Endodermal cell (in vitro differentiated cells): Measurements from ENCODE around the gene BAHCC1. TPM values are rescaled to one million over a fixed set of nuclear protein-coding genes. Genes with fewer than 3 reads are reported as not detected.

Source experiments
- DNase-seq: peaks from one replicate; pipeline ENCODE4 v3.0.0-alpha.2; 2017
- H3K27ac ChIP-seq: 2 replicates; pipeline ENCODE4 v1.5.1; 2013; ENCODE audit warnings: mild to moderate bottlenecking, low read depth, low read length, moderate library complexity
- H3K27me3 ChIP-seq: 2 replicates; pipeline ENCODE4 v1.6.1; 2013; ENCODE audit warnings: mild to moderate bottlenecking, low read length, moderate library complexity; ENCODE audit not compliant: insufficient read depth, control insufficient read depth, poor library complexity, severe bottlenecking
- H3K36me3 ChIP-seq: 2 replicates; pipeline ENCODE4 v1.7.0; 2013; ENCODE audit warnings: mild to moderate bottlenecking, low read length, moderate library complexity; ENCODE audit not compliant: control insufficient read depth, insufficient read depth
- H3K4me1 ChIP-seq: one replicate; pipeline ENCODE4 v1.7.0; 2013; ENCODE audit warnings: low read length; ENCODE audit not compliant: control insufficient read depth, insufficient read depth
- H3K4me3 ChIP-seq: 2 replicates; pipeline ENCODE4 v1.5.1; 2013; ENCODE audit warnings: mild to moderate bottlenecking, low read length, moderate library complexity
- H3K9ac ChIP-seq: 2 replicates; pipeline ENCODE4 v1.6.1; 2013; ENCODE audit warnings: mild to moderate bottlenecking, low read length, moderate library complexity; ENCODE audit not compliant: poor library complexity, severe bottlenecking; ENCODE audit errors: extremely low read depth
- H3K9me3 ChIP-seq: 2 replicates; pipeline ENCODE4 v1.6.1; 2013; ENCODE audit warnings: mild to moderate bottlenecking, low read length, moderate library complexity; ENCODE audit not compliant: control insufficient read depth
- H3K27ac Mint-ChIP-seq: 2 replicates; pipeline ENCODE4 v1.8.0; 2020; ENCODE audit warnings: mixed read lengths
- H3K27me3 Mint-ChIP-seq: 2 replicates; pipeline ENCODE4 v1.8.0; 2021; ENCODE audit warnings: mild to moderate bottlenecking, mixed read lengths; ENCODE audit not compliant: insufficient read depth
- H3K36me3 Mint-ChIP-seq: 2 replicates; pipeline ENCODE4 v1.8.0; 2020; ENCODE audit warnings: low read depth, mixed read lengths
- H3K4me1 Mint-ChIP-seq: 2 replicates; pipeline ENCODE4 v1.8.0; 2020; ENCODE audit warnings: mixed read lengths
- H3K4me3 Mint-ChIP-seq: 2 replicates; pipeline ENCODE4 v1.8.0; 2020; ENCODE audit warnings: mild to moderate bottlenecking, moderate library complexity, mixed read lengths
- H3K9me3 Mint-ChIP-seq: 2 replicates; pipeline ENCODE4 v1.8.0; 2020; ENCODE audit warnings: mild to moderate bottlenecking, mixed read lengths
- WGBS, 2 experiments: methylation state at CpG; one replicate each; pipeline versions ENCODE4 v1.1.5 to v1.1.7; 2013; ENCODE audit warnings: missing lambda C conversion rate in 2 of 2, mixed read lengths in 1 of 2; ENCODE audit not compliant: insufficient coverage in 1 of 2, insufficient read length in 1 of 2; 5-methylcytosine and 5-hydroxymethylcytosine counted together
- total RNA-seq, 2 donors: library from RNA; stranded (reverse); fragmentation: NEBNext Ultra II Directional in 1 of 2; extraction: Animal tissue kit (Norgen Biotek cat#: 25700) in 1 of 2; gene quantifications; 2 replicates in 1 of 2; 3 replicates in 1 of 2; pipeline ENCODE4 v1.2.1, GENCODE V29; 2021
- TF ChIP-seq, protein P1 (sequence below): fragments of 200-600 bp; sonication (generic); conservative IDR thresholded peaks from 2 replicates; pipeline ENCODE4 v1.5.0; 2021; ENCODE audit warnings: antibody characterized with exemption, mild to moderate bottlenecking

Gene BAHCC1
- total RNA-seq, 2 donors from 2014 or later = 63.9 to 78.1 TPM

GRCh38 chr17:81503619-81504018 lies 108.4 kb downstream of the BAHCC1 start:
- TF ChIP-seq, protein P1, sequence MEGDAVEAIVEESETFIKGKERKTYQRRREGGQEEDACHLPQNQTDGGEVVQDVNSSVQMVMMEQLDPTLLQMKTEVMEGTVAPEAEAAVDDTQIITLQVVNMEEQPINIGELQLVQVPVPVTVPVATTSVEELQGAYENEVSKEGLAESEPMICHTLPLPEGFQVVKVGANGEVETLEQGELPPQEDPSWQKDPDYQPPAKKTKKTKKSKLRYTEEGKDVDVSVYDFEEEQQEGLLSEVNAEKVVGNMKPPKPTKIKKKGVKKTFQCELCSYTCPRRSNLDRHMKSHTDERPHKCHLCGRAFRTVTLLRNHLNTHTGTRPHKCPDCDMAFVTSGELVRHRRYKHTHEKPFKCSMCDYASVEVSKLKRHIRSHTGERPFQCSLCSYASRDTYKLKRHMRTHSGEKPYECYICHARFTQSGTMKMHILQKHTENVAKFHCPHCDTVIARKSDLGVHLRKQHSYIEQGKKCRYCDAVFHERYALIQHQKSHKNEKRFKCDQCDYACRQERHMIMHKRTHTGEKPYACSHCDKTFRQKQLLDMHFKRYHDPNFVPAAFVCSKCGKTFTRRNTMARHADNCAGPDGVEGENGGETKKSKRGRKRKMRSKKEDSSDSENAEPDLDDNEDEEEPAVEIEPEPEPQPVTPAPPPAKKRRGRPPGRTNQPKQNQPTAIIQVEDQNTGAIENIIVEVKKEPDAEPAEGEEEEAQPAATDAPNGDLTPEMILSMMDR = no peak
- Mint-ChIP-seq H3K4me3 (no peak overlapping the region), H3K4me1 (peaks cover 7% of the 10 kb centered on the region)

GRCh38 chr17:81508639-81509206 lies 113.5 kb downstream of the BAHCC1 start:
- H3K9ac ChIP-seq = peak overlapping the region; percentile 99
- whole genome bisulfite sequencing, 2 experiments = 83 to 89% methylated on average over 9 to 10 of the region's 10 CpGs
- Mint-ChIP-seq H3K27ac (peak overlapping the region; percentile 97), H3K27me3 (peaks cover 4% of the 10 kb centered on the region), H3K36me3 (peaks cover 40% of the 10 kb centered on the region), H3K4me1 (peaks cover 13% of the 10 kb centered on the region), H3K9me3 (peaks cover 6% of the 10 kb centered on the region), H3K4me3 (peak overlapping the region; percentile 98)
- DNase-seq = peak; percentile 78
- peak overlapping the region; percentile 95 for H3K4me3 ChIP-seq
- H3K9me3 ChIP-seq = no peaks in the 10 kb centered on the region
- H3K36me3 ChIP-seq = peaks cover 38% of the 10 kb centered on the region
- no peak overlapping the region for H3K27ac ChIP-seq
- no peaks in the 10 kb centered on the region for H3K4me1 ChIP-seq
- no peaks in the 10 kb centered on the region for H3K27me3 ChIP-seq
- TF ChIP-seq, protein P1 = no peak

More at GRCh38 chr17:81503619-81504018, 108.4 kb downstream of the BAHCC1 start:
- Mint-ChIP-seq H3K9me3 (no peaks in the 10 kb centered on the region), H3K27me3 (peaks cover 10% of the 10 kb centered on the region), H3K36me3 (peaks cover 3% of the 10 kb centered on the region), H3K27ac (no peak overlapping the region)
- Histone ChIP-seq H3K4me3 (no peak overlapping the region), H3K36me3 (peaks cover 1% of the 10 kb centered on the region), H3K27me3 (no peaks in the 10 kb centered on the region), H3K27ac (no peak overlapping the region), H3K9me3 (no peaks in the 10 kb centered on the region), H3K9ac (no peak overlapping the region), H3K4me1 (no peaks in the 10 kb centered on the region)
- DNase-seq = no peak

DNA sequence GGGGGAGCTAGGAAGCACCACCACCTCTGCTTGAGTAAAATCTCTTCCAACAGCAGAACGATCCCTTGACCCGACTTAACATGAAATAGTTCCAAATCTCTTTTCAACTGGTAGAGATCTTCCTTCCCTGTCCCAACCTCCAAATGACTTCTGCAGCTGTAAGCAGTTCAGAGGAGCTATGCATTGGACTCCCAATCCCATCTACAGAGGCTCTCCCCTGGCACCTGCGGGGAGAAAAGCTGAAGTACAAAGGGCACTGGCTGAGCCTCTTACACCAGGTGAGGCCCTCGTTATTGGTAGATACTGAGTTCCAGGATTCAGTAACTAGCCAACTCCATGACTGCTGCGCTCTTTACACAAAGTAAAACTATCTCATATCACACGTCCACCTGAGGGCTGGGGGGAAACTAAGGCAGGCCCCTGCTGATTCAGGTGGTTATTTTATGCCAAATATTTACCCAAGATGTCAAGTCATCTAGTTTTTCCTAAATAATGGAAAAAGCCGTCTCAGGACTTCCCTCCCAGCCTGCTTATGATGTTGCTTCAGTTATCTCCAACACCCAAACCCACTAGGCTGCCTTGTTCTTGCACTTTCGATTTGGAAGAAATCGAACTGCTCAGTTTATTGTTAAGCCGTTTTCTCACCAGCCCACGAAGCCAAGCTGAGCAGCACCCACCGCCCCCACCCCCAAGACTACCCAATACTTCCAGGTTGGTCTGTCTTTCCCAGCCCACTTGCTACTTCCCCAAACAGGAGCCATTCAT lies 114.1 kb downstream of the BAHCC1 start:
- Histone ChIP-seq H3K4me1 (no peaks in the 10 kb centered on the region), H3K27me3 (no peaks in the 10 kb centered on the region), H3K9ac (peak overlapping the region; percentile 99), H3K36me3 (peaks cover 38% of the 10 kb centered on the region), H3K4me3 (peak overlapping the region; percentile 95), H3K27ac (no peak overlapping the region), H3K9me3 (no peaks in the 10 kb centered on the region)
- TF ChIP-seq, protein P1 = no peak
- H3K27me3 Mint-ChIP-seq = peaks cover 4% of the 10 kb centered on the region
- WGBS, 2 experiments = 57 to 60% methylated on average over 8 to 12 of the region's 12 CpGs
- peak overlapping the region; percentile 97 for H3K27ac Mint-ChIP-seq
- H3K36me3 Mint-ChIP-seq = peaks cover 40% of the 10 kb centered on the region
- H3K4me1 Mint-ChIP-seq = peaks cover 13% of the 10 kb centered on the region
- peak overlapping the region; percentile 98 for H3K4me3 Mint-ChIP-seq
- DNase-seq = peak; percentile 78
- H3K9me3 Mint-ChIP-seq = peaks cover 6% of the 10 kb centered on the region
